HepG2 (cell line): ENCODE results near the gene ZNF764.

Experiments
- MAFK ChIP-seq, 2 experiments: IDR thresholded peaks in 1 of 2; conservative IDR thresholded peaks in 1 of 2; 2 replicates each; pipeline ENCODE4 v1.6.1; 2011; ENCODE audit warnings: improper control_type of control experiment in 2 of 2, low read length in 2 of 2
- RBM39 ChIP-seq: fragments of 200-400 bp; formaldehyde crosslinking; IDR thresholded peaks from one replicate; pipeline ENCODE4 v1.6.1; 2018; ENCODE audit warnings: antibody characterized with exemption, mild to moderate bottlenecking, low read depth, low read length; ENCODE audit not compliant: poor library complexity, severe bottlenecking
- TCF7 ChIP-seq: sonication (generic); IDR thresholded peaks from 2 replicates; pipeline ENCODE4 v1.6.1; 2016; ENCODE audit warnings: antibody characterized with exemption, low read depth
- ZNF484 ChIP-seq: sonication (generic); formaldehyde crosslinking; IDR thresholded peaks from 2 replicates; pipeline ENCODE4 v1.5.1; 2020; ENCODE audit warnings: mild to moderate bottlenecking, low read depth, missing genetic modification reagents, borderline replicate concordance
- ZNF589 ChIP-seq: sonication (generic); formaldehyde crosslinking; conservative IDR thresholded peaks from 2 replicates; pipeline ENCODE4 v1.8.0; 2022; ENCODE audit warnings: mild to moderate bottlenecking, moderate library complexity, missing genetic modification reagents

GRCh38 chr16:30603945-30604315, 45.8 kb upstream of the ZNF764 start:
- TF ChIP-seq ZNF589 (no peak), TCF7 (no peak), MAFK (conservative IDR thresholded peaks at IDR 0.05 in 1 of 2, IDR thresholded peaks at IDR 0.05 in 1 of 2; ENCODE audit: low read length in 2 of 2) (no peak), ZNF484 (CRISPR knock-in tag) (no peak), RBM39 (no peak)
